HG03460 (cell line): ENCODE measurements around the gene RAI1.

ENCODE experiments used
- ATAC-seq: cut with Tn5 transposase; IDR thresholded peaks from one replicate; pipeline ENCODE4 v1.9.1; 2021; ENCODE audit not compliant: unreplicated experiment

RAI1 gene

DNA sequence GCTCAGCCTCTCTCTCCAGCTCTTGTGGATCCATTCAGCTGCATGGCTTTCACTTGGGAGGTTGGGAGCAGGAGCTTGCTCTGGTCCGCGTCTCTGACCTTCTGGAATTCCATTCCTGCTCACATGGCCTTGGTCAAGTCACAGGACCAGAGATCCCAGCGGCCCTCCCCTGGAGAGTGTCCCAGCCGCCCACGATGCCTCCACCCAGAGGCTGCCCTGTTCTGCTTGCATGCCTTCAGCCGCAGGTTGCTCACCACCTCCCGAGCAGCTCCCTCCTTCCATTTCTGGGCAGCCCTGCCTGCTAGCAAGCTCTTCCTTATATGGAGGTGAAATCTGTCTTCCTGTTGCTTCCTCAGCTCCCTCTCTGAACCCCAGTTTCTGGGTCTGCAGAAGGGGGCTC is 32.6 kb downstream of the RAI1 start:
- no peak for ATAC-seq

DNA sequence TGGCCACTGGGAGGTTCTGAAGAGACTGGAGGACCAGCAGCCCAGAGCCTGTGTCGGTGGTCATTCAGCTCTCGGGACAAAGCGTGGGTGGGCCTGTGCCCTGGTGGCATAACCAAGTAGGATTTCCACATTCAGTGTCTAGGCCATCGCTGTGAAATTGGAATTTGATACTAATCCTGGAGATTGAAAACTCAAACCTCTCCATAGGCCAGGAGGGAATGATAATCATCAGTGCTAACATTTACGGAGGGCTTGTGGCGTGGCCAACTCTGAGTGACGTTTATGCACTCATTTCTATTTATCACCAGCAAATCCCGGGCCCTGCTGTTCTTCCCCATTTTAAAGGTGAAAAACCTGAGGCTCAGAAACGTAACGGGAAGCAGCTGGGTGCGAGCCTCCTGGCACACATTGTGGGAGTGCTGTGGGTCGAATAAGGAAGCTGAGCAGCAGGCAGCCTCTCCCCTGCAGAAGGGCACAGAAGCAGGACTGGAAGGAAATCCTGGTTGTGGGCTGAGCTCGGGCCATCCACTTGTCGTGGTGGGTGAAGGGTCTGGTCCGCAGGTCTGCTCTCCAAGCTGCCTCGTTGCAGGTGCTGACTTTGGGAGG is 33.1 kb downstream of the RAI1 start:
- ATAC-seq, result no peak

DNA sequence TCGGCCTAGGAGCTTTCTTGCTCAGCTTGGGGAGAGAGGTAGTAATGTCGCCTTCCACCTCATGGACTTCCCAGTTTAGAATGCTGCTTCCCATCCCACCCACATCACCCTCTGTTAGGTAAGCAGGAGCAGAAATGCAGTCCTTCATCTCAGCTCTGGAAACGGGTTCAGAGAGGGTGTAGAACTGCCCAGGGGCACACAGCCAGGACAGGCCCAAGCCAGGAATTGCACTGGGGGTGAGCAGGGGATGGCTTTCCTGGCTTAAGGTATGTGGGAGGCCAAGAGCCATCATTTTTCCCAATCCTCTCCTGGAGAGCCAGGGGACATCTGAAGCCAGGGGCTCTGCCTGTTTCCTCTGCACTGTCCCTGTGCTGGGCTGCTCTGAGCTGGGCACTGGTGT is 33.6 kb downstream of the RAI1 start:
- ATAC-seq, result no peak

DNA sequence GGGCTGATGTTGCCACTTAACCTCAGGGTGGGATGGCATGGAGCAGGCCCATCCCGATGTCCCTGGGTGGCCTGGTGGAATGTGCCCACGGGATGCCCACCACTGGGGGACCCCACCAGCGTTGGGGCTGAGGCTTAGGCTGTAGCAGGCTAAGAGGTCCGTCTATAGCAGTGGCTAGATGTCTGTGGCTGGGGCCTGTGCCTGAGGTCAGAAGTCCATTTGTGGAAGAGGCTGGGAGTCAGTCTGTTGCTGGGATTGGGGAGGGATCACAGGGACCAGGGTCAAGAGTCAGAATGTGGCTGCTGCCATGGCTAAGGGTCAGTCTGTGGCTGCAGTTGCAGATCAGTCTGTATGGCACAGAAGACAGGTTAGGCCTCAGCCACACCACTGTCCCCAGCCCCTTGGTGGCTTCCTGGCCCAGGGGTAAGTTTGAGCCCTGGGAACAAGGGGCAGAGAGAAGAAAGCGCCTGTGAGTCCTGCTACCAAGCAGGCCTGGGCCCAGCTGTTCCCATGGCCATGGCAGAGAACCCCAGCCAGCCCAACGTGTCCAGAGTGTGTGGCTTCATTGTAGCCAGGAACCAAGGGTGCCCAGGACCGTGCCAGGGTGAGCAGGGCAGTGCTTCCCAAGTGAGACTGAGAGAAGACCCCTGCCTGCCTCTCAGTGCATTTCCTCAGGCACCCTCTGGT is 35.7 kb downstream of the RAI1 start:
- ATAC-seq, result no peak

DNA sequence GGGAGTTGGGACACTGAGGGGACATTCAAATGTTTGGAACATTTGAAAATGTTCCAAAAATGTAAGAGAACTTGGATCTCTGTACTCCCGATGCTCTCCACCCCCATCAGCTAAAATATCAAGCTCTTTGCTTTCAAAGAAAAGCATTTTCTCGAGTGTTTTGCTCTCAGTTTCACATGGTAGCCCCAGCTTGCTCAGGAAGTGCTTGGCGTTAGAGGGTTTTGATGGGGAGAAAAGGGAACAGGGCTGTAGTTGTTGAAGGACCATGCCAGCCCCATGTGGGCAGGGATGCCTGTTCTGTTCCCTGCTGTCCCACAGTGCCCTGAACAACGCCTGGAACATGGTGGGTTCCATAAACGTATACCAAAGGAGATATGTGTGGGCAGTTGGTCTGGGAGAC is 37.0 kb downstream of the RAI1 start:
- no peak for ATAC-seq

DNA sequence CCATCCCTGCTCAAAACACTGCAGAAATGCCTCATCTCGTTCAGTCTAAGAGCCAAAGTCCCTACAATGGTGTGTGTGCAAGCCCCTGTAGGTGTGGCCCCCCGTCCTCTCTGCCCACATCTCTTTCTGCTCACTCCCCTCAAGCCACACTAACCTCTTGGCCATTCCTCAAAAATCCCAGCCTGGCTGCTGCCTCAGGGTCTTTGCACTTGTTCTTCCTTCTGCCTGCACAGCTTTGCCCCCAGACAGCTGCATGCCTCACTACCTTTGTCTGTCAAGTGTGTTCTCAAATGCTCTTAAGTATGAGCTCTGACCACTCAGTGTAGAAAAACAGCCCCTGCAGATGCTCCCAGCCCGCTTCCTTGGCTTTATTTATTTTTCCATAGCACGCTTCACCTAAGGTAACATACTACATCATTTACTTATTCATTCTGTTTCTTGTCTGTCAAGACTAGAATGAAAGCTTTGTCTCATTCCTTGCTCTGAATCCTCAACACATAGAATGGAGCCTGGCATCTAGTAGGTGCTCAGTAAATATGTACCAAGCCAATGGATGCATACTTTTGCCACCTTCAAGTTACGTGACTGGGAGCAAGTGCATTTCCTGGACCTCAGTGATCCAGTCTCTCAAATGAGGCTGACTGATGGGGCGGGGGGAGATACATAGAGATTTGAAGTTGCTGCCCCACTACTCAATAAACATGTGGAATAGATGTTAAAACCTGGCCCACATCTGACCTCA is 38.1 kb downstream of the RAI1 start:
- no peak for ATAC-seq

DNA sequence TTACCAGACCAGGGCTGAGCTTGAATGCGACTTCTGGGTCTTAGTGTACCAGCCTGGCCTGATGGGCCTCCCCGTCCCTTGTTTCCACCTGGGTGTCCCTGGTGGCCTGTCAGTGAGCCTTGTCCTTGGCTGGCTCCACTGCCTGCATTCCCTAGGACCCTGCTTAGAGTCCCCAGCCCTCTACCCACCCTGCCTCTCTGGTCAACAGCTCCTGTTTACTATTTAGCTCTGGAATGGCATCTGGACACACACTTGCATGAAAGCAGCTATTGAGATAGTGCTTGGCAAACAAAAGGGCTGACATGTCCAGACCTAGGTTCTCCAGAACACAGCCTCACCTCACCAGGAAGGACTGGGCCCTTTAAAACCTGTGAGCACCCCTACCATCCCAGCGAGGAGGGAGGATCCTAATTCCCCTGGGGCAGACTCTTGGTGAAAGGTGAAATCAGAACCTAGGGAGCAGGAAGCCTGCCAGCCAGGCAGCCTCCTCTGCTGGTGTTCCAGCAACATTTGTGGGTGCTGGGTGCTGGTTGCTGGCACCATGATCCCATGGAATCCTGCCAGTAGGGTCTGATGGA is 38.8 kb downstream of the RAI1 start:
- ATAC-seq, result no peak

DNA sequence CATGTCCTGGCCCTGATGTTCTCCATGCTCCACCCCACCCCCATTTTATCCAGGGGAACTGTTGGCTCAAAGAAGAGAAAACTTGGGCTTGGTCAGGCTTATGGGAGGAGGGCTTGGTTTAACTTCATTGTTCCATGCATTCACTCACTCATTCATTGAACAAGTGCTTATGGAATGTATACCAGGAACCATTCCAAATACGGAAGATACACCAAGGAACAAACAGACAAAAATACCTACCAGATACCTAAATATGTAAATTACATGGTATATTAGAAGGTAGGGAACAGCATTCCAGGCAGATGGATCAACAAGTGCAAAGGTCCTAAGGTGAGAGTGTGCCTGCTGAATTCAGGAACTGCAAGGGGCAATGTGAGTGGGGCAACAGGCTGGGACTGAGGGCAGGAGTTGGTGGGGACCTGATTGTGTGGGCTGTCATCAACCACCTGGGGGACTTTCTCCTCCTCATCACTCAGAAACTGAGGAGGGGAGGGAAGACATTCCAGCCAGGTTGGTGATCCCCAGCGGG is 39.9 kb downstream of the RAI1 start:
- ATAC-seq, result no peak

DNA sequence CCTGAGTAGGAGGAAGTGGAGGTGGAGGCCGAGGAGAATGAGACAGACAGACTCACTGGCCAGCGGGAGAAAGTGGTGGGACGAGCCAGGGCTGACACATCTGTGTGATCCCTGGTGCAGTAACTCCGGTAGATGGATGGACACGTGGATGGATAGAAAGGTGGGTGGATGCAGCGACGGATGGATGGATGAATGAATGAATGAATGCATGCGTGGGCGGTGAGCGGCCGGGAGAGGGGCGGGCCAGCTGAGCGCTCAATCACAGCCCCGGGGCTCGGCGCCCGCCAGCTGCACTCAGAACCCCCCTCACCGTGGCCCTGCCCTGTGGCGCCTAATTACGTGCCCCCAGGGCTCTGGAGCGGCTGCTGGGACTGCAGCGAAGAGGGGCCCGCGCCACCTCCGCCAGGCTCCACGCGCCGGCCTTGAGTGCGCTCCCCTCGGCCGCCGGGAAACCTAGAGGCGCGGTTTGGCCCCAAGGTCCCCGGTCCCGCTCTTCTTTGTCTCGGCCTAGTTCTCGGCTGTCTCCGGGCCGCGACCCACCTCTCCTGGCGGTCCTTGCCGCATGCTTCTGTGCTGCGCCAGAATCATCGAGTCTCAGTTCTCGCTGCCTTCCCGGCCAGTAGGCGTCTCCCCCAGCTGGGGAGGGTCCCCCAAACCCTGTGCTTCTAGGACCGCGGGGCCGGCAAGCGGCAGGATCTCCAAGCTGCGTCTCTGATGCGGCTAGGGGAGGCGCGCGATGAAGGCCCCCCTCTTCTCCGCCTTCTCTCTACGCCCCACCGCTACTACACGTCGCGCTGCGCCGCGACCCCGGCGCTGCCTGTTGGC is 41.0 kb downstream of the RAI1 start:
- ATAC-seq, result no peak

DNA sequence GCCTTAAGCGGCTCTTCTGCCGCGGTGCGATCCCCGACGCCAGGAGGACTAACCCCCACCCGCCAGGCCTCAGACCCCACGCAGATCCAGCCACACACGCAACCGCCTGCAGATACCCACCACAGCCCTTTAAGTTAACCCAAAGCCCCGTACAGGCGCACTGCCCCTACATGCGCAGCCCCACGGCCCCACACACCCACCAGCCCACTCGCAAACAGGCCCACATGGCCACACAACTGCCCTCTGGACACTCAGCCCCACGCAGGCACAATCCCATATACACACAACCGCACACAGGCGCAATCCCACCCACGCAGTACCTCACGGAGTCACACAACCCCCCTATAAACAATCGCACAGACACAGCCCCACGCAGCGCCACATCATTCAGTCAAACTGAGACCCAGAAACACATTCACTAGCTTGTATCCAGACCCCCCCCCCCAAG is 41.7 kb downstream of the RAI1 start:
- ATAC-seq, result no peak

DNA sequence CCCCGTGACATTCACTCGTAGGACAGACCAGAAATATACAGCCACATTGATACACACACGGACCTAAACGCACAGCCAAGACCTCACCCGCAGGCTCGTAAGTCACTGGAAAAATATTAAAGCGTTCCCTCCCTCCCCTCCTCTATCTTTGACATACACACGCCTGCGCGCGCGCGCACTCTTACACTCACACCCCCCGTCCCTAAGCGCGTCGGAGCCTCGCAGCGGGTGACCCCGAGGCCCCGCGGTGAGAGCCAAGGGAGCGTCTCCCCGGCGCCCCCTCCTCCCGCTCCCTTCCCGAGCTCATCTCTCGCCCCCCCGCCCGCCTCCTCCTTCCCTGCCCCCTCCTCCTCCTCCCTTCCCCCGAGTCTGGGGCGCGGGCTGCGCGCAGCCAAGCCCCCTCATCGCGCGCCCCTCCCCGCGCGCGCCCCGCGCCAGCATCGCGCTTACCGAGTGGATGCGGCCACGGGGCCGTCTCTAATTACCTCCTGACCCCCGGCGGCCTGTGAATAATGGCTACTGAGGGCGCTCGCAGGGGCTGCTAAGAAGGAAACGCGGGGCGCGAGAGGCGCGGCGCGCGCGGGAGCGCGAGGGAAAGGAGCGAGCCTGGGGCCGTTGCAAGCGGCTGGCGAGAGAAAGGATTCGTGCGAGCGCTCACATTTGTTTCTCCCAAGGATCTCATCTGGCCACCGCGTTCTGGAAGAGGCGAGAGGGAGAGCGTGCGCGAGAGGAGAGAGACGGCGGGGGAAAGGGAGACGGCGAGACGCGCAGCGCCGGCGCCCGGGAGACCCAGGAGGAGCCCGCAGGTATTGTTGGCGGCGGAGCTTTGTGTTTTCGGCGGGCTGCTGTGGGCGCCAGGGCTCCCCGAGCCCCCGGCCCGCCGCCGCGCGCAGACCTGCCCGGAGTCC is 42.4 kb downstream of the RAI1 start:
- no peak for ATAC-seq

DNA sequence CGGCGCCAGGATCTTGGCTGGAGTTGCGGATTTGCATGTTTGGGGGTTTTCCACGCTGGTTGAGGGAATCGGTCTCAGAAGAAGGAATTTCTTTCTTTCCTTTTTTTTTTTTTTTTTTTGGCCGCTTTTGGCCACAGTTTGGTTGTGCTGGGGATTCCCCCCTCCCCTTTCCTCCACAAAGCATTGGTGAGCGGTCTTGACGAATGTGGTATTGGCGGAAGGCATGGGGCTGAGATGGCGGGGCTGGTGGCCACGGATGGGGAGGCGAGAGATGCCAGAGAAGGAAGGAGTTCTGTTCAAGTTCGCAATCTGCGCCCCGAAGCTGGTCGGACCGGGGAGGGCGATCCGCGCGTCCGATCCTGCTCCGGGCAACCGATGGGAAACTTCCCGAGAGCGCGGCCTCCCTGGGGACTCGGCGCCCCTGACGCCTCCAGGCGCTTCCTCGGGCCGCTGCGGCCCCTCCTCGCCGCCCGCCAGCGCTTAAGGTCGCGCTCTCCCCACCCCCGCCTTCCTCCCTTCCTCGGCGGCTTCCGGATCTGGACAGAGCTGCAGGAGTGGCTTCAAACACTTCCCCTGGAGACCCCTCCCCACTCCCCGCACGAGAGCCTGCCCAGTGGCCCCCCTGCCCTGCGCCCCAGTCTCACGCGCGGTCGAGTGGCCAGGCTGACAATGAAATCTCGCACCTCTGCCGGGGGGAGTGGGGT is 43.2 kb downstream of the RAI1 start:
- no peak for ATAC-seq

DNA sequence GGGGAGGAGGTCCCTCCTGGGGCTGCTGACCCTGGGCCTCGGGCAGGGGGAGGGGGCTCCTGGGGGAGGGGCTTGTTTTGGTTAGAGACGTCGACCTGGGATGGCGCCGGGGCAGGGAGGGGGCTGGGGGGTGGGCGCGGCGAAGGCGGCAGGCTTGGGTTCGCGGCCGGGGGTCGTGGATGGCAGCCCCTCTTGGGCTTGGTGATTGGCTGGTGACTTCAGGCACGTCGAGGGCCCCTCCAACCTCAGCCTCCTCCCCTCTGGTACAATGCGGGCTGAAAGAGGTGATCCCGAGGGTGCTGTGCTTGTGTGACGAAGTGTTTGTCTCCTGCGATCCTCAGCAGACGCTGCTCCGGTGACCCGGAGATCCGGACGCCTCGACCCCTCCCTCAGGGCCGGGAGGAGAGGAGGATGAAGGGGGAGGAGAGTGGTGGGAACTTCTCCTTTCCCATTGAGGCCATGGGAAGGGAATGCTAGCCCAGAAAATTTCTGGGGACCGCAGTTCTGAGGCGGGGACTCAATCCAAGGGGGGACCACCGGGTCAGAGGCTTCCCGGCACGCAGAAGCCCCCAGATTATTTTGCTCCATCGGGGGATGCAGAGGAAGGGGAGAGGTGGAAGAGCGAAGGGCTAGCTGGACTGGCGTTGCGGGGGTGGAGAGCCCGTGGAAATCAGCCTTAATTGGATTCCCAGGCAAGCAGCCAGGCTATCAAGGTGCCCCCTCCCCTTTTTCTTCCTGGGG is 43.9 kb downstream of the RAI1 start:
- no peak for ATAC-seq

DNA sequence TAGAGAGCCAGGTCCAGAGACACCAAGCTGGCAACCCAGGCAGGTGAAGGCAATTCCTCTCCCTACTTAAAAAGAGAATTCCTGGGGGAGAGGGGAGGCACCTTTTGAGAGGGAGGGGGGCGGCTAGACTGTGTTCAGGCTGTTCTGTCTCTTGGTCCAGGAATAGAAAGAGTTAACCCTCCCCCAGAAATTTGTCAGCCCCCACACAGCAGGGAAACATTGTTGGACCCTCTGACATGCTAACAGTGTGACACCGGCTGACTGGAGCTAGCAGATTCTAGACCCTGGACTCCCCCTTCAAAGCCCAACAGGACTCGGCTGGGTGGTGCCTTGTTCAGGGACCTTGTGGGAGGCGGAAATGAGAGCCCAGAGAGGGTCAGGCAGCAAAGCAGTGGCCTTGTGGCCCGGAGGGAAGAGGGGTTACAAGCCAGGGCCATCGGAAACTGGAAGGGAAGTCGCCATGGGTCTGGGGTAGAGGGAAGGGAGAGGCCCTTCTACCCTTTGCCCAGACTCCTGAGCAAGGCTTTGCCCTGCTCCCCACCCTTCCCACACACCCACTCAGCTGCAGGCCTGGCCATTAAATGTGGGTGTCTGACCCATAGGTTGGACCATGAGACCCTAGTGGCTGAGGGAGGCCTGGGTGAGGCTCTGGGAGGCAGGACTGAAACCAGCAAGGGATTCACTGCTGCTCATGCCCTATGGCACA is 44.6 kb downstream of the RAI1 start:
- ATAC-seq, result no peak

DNA sequence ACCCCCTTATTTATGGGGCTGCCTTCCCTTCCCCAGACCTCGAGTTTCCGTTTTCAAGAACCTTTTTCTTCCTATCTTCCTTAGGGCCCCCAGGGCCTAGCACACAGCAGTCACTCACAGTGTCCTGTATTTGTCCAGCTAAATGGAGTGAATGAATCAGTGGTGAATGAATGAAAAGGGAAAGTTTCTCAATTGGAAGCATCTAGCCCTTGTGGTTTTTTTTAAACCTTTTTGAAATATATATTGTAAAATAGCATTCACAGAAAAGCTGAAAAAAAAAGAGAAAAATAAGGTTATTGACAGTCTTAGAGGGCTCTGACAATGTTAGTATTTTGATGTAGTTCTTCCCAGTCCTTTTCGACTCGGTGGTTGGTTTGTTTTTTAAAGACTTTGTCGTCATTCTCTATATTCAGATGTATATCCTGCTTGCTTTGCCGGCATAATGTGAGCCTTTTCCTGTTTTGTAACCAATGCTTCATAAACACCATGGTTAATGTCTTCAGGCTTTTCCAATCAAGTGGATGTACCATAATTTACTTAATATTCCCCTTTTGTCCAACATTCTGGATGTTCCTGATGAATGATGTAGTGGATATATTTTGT is 45.3 kb downstream of the RAI1 start:
- no peak for ATAC-seq

DNA sequence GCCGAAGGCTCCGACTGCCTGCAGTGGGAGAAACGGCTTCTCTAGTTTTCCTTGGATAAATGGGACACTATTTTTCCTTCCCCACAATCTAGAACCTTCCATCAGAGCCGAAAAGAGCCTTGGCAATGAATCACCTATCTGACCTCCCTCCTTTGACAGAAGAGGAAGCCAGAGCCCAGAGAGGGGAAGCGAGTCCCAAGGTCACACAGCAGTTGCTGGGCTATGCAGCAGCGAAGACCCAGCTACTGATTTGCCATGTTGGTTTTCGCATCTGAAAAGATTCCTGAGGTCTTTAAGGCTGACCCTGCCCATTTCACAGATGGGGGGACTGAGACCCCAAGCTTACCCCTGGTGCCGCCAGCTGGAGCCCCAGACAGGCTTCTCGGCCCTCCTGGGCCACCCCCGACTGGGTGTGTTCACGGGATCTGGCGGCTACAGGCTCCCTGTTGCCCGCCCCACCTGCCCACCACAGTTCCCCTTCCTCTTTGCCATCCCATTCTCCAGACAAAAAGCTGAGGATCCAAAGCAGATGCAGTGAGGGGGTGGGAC is 45.9 kb downstream of the RAI1 start:
- no peak for ATAC-seq

DNA sequence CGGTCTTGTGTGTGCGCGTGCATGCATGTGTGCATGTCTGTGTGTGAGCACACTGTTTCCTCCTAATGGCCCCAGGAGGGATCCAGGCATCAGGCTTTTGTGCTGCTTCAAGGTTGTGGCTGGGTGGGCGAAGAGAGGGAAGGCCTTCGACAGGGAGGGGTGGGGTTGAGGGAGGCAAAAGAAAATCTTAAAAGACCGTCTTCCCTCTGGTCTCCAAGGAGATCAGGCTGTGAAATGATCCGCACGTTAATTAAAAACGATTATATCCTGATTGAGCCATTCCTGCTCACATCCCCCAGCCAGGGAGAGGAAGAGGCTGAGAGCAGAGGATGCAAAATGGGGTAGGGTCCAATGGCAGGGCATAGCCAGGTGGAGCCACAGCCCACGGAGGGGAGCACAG is 46.9 kb downstream of the RAI1 start:
- ATAC-seq, result no peak
